Measurements from ENCODE around the gene MYO1F.
A peak's percentile ranks its signal among the peaks of the same experiment; 100 is the strongest.

The MYO1F gene

DNA sequence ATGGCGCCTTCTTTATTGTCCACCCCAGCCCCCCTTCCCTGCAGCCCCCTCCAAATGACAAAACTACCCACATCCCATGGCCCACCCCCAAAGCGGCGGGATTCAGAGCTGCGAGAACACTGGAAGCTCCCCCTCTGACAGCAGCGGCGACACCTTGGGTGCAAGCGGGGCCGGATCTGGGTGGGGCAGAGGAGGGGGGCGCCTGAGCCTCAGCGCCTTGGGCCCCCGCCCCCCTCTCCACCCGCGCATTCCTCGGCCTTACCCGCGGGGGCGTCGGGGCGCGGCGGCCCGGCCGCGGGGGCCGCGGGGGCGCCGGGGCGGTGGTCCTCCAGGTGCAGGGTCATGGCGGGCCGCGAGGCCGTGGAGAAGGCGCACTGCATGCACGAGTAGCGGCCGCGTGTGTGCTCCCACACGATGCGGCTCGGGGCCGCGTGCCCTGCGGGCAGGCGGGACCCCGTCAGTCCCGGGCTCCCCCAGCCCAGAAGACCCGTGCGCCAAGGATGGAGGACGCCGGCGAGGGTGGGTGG lies 66.6 kb downstream of the MYO1F start:
- in situ Hi-C loops (cut with MboI; ENCODE audit: low sequenced_read_pairs, unreplicated experiment), result no loop called here
- DNase-seq (ENCODE audit: low spot score), result no peak
- TF ChIP-seq, protein P1, sequence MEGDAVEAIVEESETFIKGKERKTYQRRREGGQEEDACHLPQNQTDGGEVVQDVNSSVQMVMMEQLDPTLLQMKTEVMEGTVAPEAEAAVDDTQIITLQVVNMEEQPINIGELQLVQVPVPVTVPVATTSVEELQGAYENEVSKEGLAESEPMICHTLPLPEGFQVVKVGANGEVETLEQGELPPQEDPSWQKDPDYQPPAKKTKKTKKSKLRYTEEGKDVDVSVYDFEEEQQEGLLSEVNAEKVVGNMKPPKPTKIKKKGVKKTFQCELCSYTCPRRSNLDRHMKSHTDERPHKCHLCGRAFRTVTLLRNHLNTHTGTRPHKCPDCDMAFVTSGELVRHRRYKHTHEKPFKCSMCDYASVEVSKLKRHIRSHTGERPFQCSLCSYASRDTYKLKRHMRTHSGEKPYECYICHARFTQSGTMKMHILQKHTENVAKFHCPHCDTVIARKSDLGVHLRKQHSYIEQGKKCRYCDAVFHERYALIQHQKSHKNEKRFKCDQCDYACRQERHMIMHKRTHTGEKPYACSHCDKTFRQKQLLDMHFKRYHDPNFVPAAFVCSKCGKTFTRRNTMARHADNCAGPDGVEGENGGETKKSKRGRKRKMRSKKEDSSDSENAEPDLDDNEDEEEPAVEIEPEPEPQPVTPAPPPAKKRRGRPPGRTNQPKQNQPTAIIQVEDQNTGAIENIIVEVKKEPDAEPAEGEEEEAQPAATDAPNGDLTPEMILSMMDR (IDR thresholded peaks at IDR 0.05; ENCODE audit: borderline replicate concordance, control extremely low read depth, extremely low read depth, insufficient read depth, missing control alignments), result no peak

DNA sequence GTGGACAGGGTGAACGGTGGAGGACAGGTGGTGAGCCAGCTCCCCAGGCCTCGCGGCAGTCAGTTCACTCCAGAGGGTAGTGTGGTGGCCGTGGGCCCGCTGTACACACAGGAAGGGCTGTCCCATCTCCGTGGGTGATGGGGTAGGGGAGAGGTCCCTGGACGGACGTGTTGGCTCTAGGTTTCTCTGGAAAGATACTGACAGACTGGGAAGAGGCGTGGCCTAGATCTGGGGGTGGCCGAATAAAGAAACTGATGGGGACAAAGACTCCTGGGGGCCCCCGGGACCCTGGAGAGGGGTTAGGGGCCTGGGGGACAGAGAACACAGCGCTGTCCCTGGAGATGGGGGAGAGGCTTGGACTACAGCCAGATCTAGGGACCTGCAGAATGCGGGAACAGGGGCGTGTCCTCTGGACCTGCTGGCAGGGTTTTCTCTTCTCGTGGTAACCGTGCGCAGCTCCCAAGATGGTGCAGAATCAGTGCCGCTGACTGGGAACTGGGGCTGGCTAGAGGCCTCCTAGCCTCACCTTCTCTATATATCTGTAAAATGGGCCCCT lies 70.8 kb downstream of the MYO1F start:
- TF ChIP-seq, protein P1 (IDR thresholded peaks at IDR 0.05; ENCODE audit: borderline replicate concordance, control extremely low read depth, extremely low read depth, insufficient read depth, missing control alignments), result no peak
- no peak for DNase-seq (ENCODE audit: low spot score)
- in situ Hi-C loops (cut with MboI; ENCODE audit: low sequenced_read_pairs, unreplicated experiment), result no loop called here

- in situ Hi-C loops (cut with MboI; ENCODE audit: low sequenced_read_pairs, unreplicated experiment), result no loop called here
- DNase-seq (ENCODE audit: low spot score), result peak; percentile 87
- TF ChIP-seq, protein P1 (IDR thresholded peaks at IDR 0.05; ENCODE audit: borderline replicate concordance, control extremely low read depth, extremely low read depth, insufficient read depth, missing control alignments), result peak; percentile 86
Measured at GRCh38 chr19:8505680-8506401, 71.4 kb downstream of the MYO1F start.

DNA sequence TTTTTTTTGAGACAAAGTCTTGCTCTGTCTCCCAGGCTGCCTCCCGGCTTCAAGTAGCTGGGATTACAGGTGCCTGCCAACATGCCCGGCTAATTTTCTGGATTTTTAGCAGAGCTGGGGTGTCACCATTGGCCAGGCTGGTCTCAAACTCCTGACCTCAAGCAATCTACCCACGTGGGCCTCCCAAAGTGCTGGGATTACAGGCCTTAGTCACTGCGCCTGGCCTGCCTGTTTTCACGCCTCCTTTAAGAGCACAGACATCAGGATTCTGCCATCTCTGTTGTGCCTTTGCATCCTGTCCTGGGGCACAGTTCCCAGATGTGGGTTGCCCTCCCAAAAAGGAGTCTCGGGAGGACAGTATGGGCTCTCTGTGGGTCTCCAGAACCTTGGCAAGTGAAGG lies 72.3 kb downstream of the MYO1F start:
- in situ Hi-C loops (cut with MboI; ENCODE audit: low sequenced_read_pairs, unreplicated experiment), result no loop called here
- TF ChIP-seq, protein P1 (IDR thresholded peaks at IDR 0.05; ENCODE audit: borderline replicate concordance, control extremely low read depth, extremely low read depth, insufficient read depth, missing control alignments), result no peak
- DNase-seq (ENCODE audit: low spot score), result no peak

DNA sequence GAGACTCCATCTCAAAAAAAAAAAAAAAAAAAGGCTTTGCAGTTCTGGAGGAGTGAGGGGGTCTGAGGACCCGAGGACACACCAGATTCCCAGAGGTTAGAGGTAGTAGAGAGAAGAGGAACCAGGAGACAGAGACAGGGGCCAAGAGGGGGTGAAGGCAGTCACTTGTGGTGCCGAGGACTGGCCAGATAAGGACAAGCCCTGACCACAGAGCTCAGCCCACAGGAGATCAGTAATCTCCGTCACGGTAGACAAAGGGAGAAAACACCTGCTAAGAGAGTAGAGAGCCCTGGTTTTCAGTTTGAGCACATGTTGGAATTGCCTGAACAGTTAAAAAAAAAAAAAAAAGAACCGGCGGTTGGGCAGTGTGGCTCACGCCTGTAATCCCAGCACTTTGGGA lies 73.1 kb downstream of the MYO1F start:
- TF ChIP-seq, protein P1 (IDR thresholded peaks at IDR 0.05; ENCODE audit: borderline replicate concordance, control extremely low read depth, extremely low read depth, insufficient read depth, missing control alignments), result no peak
- in situ Hi-C loops (cut with MboI; ENCODE audit: low sequenced_read_pairs, unreplicated experiment), result no loop called here
- DNase-seq (ENCODE audit: low spot score), result peak; percentile 72

DNA sequence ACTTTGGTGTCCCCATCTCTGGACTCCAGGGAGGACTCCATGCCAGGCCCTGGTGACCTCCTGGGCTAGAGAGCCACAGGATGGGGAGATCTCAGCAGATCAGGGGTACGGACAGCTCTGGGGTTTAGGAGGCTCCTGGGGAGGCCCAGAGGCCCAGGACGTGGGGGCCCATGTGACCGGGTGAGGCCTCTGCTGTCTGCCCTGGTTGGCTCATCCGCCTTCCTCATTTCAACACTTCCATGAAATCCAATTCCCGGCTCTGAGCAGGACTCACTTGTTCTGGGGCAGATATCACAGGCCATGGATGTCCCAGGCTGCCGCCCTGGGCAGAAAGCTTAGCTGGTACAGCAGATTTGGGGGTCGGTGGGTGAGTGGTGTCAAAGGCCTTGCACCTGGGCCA lies 73.7 kb downstream of the MYO1F start:
- in situ Hi-C loops (cut with MboI; ENCODE audit: low sequenced_read_pairs, unreplicated experiment), result no loop called here
- TF ChIP-seq, protein P1 (IDR thresholded peaks at IDR 0.05; ENCODE audit: borderline replicate concordance, control extremely low read depth, extremely low read depth, insufficient read depth, missing control alignments), result no peak
- DNase-seq (ENCODE audit: low spot score), result no peak
